ENCODE results near the gene ADAMTS16.

ADAMTS16 gene

GRCh38 chr5:5291357-5291756, 151.2 kb downstream of the ADAMTS16 start:
- Histone ChIP-seq H3K36me3 (ENCODE audit: control insufficient read depth, insufficient read depth, low read length) (no peaks in the 10 kb centered on the region), H3K27me3 (ENCODE audit: control insufficient read depth, insufficient read depth, low read length, poor library complexity, severe bottlenecking) (no peaks in the 10 kb centered on the region), H3K4me3 (ENCODE audit: insufficient read depth, low read depth, low read length) (no peak overlapping the region), H3K4me1 (ENCODE audit: control insufficient read depth, insufficient read depth, low read length) (no peaks in the 10 kb centered on the region), H3K9me3 (ENCODE audit: control insufficient read depth, low read length) (no peaks in the 10 kb centered on the region), H3K27ac (ENCODE audit: insufficient read depth, low read depth, low read length, poor library complexity, severe bottlenecking) (no peak overlapping the region)
- 92 to 93% methylated on average over 7 of the region's 7 CpGs for WGBS, 2 experiments

DNA sequence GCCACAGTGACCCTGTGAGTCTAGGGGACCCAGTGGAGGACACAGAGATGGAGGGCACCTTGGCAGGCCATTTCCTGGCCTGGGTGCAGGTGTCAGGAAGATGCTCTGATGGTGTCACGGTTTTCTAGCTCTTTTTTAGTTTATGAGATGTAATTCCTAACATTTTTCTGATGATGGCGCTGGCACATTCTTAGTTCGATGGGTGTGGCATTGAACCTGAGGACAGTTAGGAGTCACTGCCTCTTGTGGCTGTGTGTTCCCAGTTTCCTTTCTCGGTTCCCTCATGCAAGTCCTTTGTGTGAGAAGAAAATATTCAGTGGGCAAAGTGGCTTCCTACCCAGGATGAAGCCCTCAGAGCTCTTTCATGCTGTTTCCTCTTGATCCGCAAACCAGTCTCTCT, 152.9 kb downstream of the ADAMTS16 start:
- 69 to 73% methylated on average over 5 of the region's 5 CpGs for WGBS, 2 experiments
- H3K27ac ChIP-seq (ENCODE audit: insufficient read depth, low read depth, low read length, poor library complexity, severe bottlenecking), result no peak overlapping the region
- H3K4me1 ChIP-seq (ENCODE audit: control insufficient read depth, insufficient read depth, low read length), result no peaks in the 10 kb centered on the region
- no peaks in the 10 kb centered on the region for H3K27me3 ChIP-seq (ENCODE audit: control insufficient read depth, insufficient read depth, low read length, poor library complexity, severe bottlenecking)
- no peaks in the 10 kb centered on the region for H3K36me3 ChIP-seq (ENCODE audit: control insufficient read depth, insufficient read depth, low read length)
- H3K4me3 ChIP-seq (ENCODE audit: insufficient read depth, low read depth, low read length), result no peak overlapping the region
- no peaks in the 10 kb centered on the region for H3K9me3 ChIP-seq (ENCODE audit: control insufficient read depth, low read length)

GRCh38 chr5:5294429-5294828, 154.3 kb downstream of the ADAMTS16 start:
- no peaks in the 10 kb centered on the region for H3K36me3 ChIP-seq (ENCODE audit: control insufficient read depth, insufficient read depth, low read length)
- H3K9me3 ChIP-seq (ENCODE audit: control insufficient read depth, low read length), result no peaks in the 10 kb centered on the region
- no peak overlapping the region for H3K4me3 ChIP-seq (ENCODE audit: insufficient read depth, low read depth, low read length)
- WGBS, 2 experiments, result 92 to 100% methylated on average over 1 of the region's 1 CpG
- H3K27me3 ChIP-seq (ENCODE audit: control insufficient read depth, insufficient read depth, low read length, poor library complexity, severe bottlenecking), result no peaks in the 10 kb centered on the region
- no peak overlapping the region for H3K27ac ChIP-seq (ENCODE audit: insufficient read depth, low read depth, low read length, poor library complexity, severe bottlenecking)
- H3K4me1 ChIP-seq (ENCODE audit: control insufficient read depth, insufficient read depth, low read length), result no peaks in the 10 kb centered on the region

DNA sequence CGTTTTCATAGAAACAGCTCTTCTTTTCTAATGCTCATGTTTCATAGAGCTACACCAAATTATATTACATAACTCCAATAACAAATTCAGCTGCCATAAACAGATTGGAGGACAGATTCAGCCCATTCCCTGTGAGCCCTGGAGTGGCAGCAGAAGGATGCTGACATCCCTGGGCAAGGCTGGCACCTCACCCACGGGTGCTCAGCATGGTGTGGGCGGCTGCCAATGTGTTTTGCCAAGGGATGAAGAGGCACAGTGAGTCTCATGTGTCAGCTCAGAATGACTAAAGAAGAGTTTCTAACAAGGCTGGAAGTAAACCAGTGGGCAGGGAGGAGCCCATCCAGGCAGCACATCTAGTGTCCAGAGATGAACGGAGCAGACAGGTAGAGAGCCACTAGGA, 155.2 kb downstream of the ADAMTS16 start:
- no peaks in the 10 kb centered on the region for H3K9me3 ChIP-seq (ENCODE audit: control insufficient read depth, low read length)
- no peak overlapping the region for H3K27ac ChIP-seq (ENCODE audit: insufficient read depth, low read depth, low read length, poor library complexity, severe bottlenecking)
- no peaks in the 10 kb centered on the region for H3K4me1 ChIP-seq (ENCODE audit: control insufficient read depth, insufficient read depth, low read length)
- WGBS, 2 experiments, result 91 to 95% methylated on average over 4 of the region's 4 CpGs
- no peaks in the 10 kb centered on the region for H3K36me3 ChIP-seq (ENCODE audit: control insufficient read depth, insufficient read depth, low read length)
- no peaks in the 10 kb centered on the region for H3K27me3 ChIP-seq (ENCODE audit: control insufficient read depth, insufficient read depth, low read length, poor library complexity, severe bottlenecking)
- H3K4me3 ChIP-seq (ENCODE audit: insufficient read depth, low read depth, low read length), result no peak overlapping the region

DNA sequence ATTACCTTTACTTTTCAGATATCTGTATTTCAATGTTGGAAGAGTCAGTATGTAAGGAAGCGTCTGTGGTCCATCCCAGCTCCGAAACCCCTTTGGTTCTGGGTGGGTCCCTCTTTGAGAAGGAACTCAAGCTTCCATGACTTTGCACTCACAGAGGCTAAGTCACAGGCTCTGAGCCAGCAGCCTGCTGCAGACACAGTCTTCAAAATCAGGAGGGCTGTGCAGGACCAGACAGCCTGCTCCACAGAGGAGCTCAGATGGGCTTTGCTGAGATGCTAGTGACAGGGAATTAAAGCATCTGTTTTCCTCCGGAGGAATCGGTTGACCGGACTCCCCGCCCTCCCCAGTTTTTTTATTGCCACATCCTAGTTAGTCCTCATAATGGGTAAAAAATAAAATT, 155.9 kb downstream of the ADAMTS16 start:
- 94 to 99% methylated on average over 5 to 6 of the region's 6 CpGs for WGBS, 2 experiments
- H3K4me3 ChIP-seq (ENCODE audit: insufficient read depth, low read depth, low read length), result no peak overlapping the region
- H3K27me3 ChIP-seq (ENCODE audit: control insufficient read depth, insufficient read depth, low read length, poor library complexity, severe bottlenecking), result no peaks in the 10 kb centered on the region
- H3K9me3 ChIP-seq (ENCODE audit: control insufficient read depth, low read length), result no peaks in the 10 kb centered on the region
- H3K4me1 ChIP-seq (ENCODE audit: control insufficient read depth, insufficient read depth, low read length), result no peaks in the 10 kb centered on the region
- H3K36me3 ChIP-seq (ENCODE audit: control insufficient read depth, insufficient read depth, low read length), result no peaks in the 10 kb centered on the region
- H3K27ac ChIP-seq (ENCODE audit: insufficient read depth, low read depth, low read length, poor library complexity, severe bottlenecking), result no peak overlapping the region

- Histone ChIP-seq H3K4me1 (ENCODE audit: control insufficient read depth, insufficient read depth, low read length) (no peaks in the 10 kb centered on the region), H3K27ac (ENCODE audit: insufficient read depth, low read depth, low read length, poor library complexity, severe bottlenecking) (no peak overlapping the region), H3K27me3 (ENCODE audit: control insufficient read depth, insufficient read depth, low read length, poor library complexity, severe bottlenecking) (no peaks in the 10 kb centered on the region), H3K4me3 (ENCODE audit: insufficient read depth, low read depth, low read length) (no peak overlapping the region), H3K36me3 (ENCODE audit: control insufficient read depth, insufficient read depth, low read length) (no peaks in the 10 kb centered on the region), H3K9me3 (ENCODE audit: control insufficient read depth, low read length) (no peaks in the 10 kb centered on the region)
- WGBS, 2 experiments, result 94% methylated on average over 9 of the region's 9 CpGs
Measured at GRCh38 chr5:5297432-5298067, 157.4 kb downstream of the ADAMTS16 start.

GRCh38 chr5:5298068-5298633, 158.0 kb downstream of the ADAMTS16 start:
- no peaks in the 10 kb centered on the region for H3K4me1 ChIP-seq (ENCODE audit: control insufficient read depth, insufficient read depth, low read length)

GRCh38 chr5:5298841-5299541, 158.9 kb downstream of the ADAMTS16 start:
- H3K27me3 ChIP-seq (ENCODE audit: control insufficient read depth, insufficient read depth, low read length, poor library complexity, severe bottlenecking), result no peaks in the 10 kb centered on the region
- H3K4me1 ChIP-seq (ENCODE audit: control insufficient read depth, insufficient read depth, low read length), result no peaks in the 10 kb centered on the region
- H3K4me3 ChIP-seq (ENCODE audit: insufficient read depth, low read depth, low read length), result no peak overlapping the region
- H3K9me3 ChIP-seq (ENCODE audit: control insufficient read depth, low read length), result no peaks in the 10 kb centered on the region
- H3K27ac ChIP-seq (ENCODE audit: insufficient read depth, low read depth, low read length, poor library complexity, severe bottlenecking), result no peak overlapping the region
- WGBS, 2 experiments, result 76 to 84% methylated on average over 13 of the region's 13 CpGs
- H3K36me3 ChIP-seq (ENCODE audit: control insufficient read depth, insufficient read depth, low read length), result no peaks in the 10 kb centered on the region

More at GRCh38 chr5:5298068-5298633, 158.0 kb downstream of the ADAMTS16 start:
- no peak overlapping the region for H3K4me3 ChIP-seq (ENCODE audit: insufficient read depth, low read depth, low read length)
- WGBS, 2 experiments, result 88 to 95% methylated on average over 4 of the region's 4 CpGs
- no peaks in the 10 kb centered on the region for H3K36me3 ChIP-seq (ENCODE audit: control insufficient read depth, insufficient read depth, low read length)
- H3K27me3 ChIP-seq (ENCODE audit: control insufficient read depth, insufficient read depth, low read length, poor library complexity, severe bottlenecking), result no peaks in the 10 kb centered on the region
- H3K27ac ChIP-seq (ENCODE audit: insufficient read depth, low read depth, low read length, poor library complexity, severe bottlenecking), result no peak overlapping the region
- no peaks in the 10 kb centered on the region for H3K9me3 ChIP-seq (ENCODE audit: control insufficient read depth, low read length)

DNA sequence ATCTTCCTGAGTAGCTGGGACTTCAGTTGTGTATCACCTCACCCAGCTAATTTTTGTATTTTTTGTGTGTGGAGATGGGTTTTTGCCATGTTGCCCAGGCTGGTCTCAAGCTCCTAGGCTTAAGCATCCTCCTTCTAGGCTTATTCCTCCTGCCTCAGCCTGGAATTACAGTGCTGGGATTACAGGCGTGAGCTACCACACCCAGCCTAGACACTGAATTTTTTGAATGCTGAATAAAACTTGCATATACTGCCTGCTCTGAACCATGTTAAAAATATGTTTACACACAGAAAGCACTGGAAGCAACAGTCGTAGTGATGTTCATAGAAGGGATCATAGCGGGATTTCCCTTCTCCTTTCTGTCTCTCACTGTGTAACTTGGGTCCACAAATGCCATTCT, 161.0 kb downstream of the ADAMTS16 start:
- no peak overlapping the region for H3K27ac ChIP-seq (ENCODE audit: insufficient read depth, low read depth, low read length, poor library complexity, severe bottlenecking)
- H3K4me1 ChIP-seq (ENCODE audit: control insufficient read depth, insufficient read depth, low read length), result no peaks in the 10 kb centered on the region
- 0% methylated on average over 3 of the region's 3 CpGs for WGBS, 2 experiments
- no peaks in the 10 kb centered on the region for H3K27me3 ChIP-seq (ENCODE audit: control insufficient read depth, insufficient read depth, low read length, poor library complexity, severe bottlenecking)
- H3K4me3 ChIP-seq (ENCODE audit: insufficient read depth, low read depth, low read length), result no peak overlapping the region
- no peaks in the 10 kb centered on the region for H3K9me3 ChIP-seq (ENCODE audit: control insufficient read depth, low read length)
- no peaks in the 10 kb centered on the region for H3K36me3 ChIP-seq (ENCODE audit: control insufficient read depth, insufficient read depth, low read length)

GRCh38 chr5:5302201-5302600, 162.1 kb downstream of the ADAMTS16 start:
- no peaks in the 10 kb centered on the region for H3K27me3 ChIP-seq (ENCODE audit: control insufficient read depth, insufficient read depth, low read length, poor library complexity, severe bottlenecking)
- H3K4me1 ChIP-seq (ENCODE audit: control insufficient read depth, insufficient read depth, low read length), result no peaks in the 10 kb centered on the region
- no peaks in the 10 kb centered on the region for H3K9me3 ChIP-seq (ENCODE audit: control insufficient read depth, low read length)
- no peak overlapping the region for H3K4me3 ChIP-seq (ENCODE audit: insufficient read depth, low read depth, low read length)
- no peak overlapping the region for H3K27ac ChIP-seq (ENCODE audit: insufficient read depth, low read depth, low read length, poor library complexity, severe bottlenecking)
- H3K36me3 ChIP-seq (ENCODE audit: control insufficient read depth, insufficient read depth, low read length), result no peaks in the 10 kb centered on the region
- WGBS, 2 experiments, result 61 to 64% methylated on average over 3 of the region's 4 CpGs

All from ectodermal cell (in vitro differentiated cells).